ENCODE measurements around the gene DDX59. TPM values are rescaled to one million over a fixed set of nuclear protein-coding genes. Genes with fewer than 3 reads are reported as not detected.

DDX59 gene
- polyA plus RNA-seq, 4 donors: 21.4 to 37.0 (median 29.2) TPM

- DNase-seq (ENCODE audit: low read depth in 4 of 4, low spot score in 2 of 4): no peak
Observed at GRCh38 chr1:200671235-200671786, 1.6 kb upstream of the DDX59 start.

- DNase-seq (ENCODE audit: low read depth in 4 of 4, low spot score in 2 of 4): peak in 1 of 4 donors; percentile 46
Observed at GRCh38 chr1:200670242-200671118, 773 bp upstream of the DDX59 start.

- DNase-seq (ENCODE audit: low read depth in 4 of 4, low spot score in 2 of 4): no peak
Observed at GRCh38 chr1:200668514-200669313, 993 bp downstream of the DDX59 start.

- DNase-seq (ENCODE audit: low read depth in 4 of 4, low spot score in 2 of 4): no peak
Observed at GRCh38 chr1:200666309-200666708, 3.4 kb downstream of the DDX59 start.

- no peak for DNase-seq (ENCODE audit: low read depth in 4 of 4, low spot score in 2 of 4)
Observed at GRCh38 chr1:200665861-200666260, 3.8 kb downstream of the DDX59 start.

- no peak for DNase-seq (ENCODE audit: low read depth in 4 of 4, low spot score in 2 of 4)
Observed at GRCh38 chr1:200660719-200661118, 9.0 kb downstream of the DDX59 start.

GRCh38 chr1:200659269-200659668 is 10.4 kb downstream of the DDX59 start:
- DNase-seq (ENCODE audit: low read depth in 4 of 4, low spot score in 2 of 4): no peak

GRCh38 chr1:200658037-200658818 is 11.5 kb downstream of the DDX59 start:
- no peak for DNase-seq (ENCODE audit: low read depth in 4 of 4, low spot score in 2 of 4)

- DNase-seq (ENCODE audit: low read depth in 4 of 4, low spot score in 2 of 4): no peak
Observed at GRCh38 chr1:200654660-200655059, 15.0 kb downstream of the DDX59 start.

- no peak for DNase-seq (ENCODE audit: low read depth in 4 of 4, low spot score in 2 of 4)
Observed at GRCh38 chr1:200653022-200653462, 16.7 kb downstream of the DDX59 start.

- no peak for DNase-seq (ENCODE audit: low read depth in 4 of 4, low spot score in 2 of 4)
Observed at GRCh38 chr1:200652378-200652777, 17.3 kb downstream of the DDX59 start.

- no peak for DNase-seq (ENCODE audit: low read depth in 4 of 4, low spot score in 2 of 4)
Observed at GRCh38 chr1:200646515-200646914, 23.2 kb downstream of the DDX59 start.

- DNase-seq (ENCODE audit: low read depth in 4 of 4, low spot score in 2 of 4): no peak
Observed at GRCh38 chr1:200644021-200644420, 25.7 kb downstream of the DDX59 start.

GRCh38 chr1:200642481-200642880 is 27.2 kb downstream of the DDX59 start:
- DNase-seq (ENCODE audit: low read depth in 4 of 4, low spot score in 2 of 4): no peak

- no peak for DNase-seq (ENCODE audit: low read depth in 4 of 4, low spot score in 2 of 4)
Observed at GRCh38 chr1:200640963-200641401, 28.7 kb downstream of the DDX59 start.

- DNase-seq (ENCODE audit: low read depth in 4 of 4, low spot score in 2 of 4): no peak
Observed at GRCh38 chr1:200640373-200640962, 29.2 kb downstream of the DDX59 start.

- DNase-seq (ENCODE audit: low read depth in 4 of 4, low spot score in 2 of 4): no peak
Observed at GRCh38 chr1:200638073-200638472, 31.6 kb downstream of the DDX59 start.

GRCh38 chr1:200636681-200637080 is 33.0 kb downstream of the DDX59 start:
- DNase-seq (ENCODE audit: low read depth in 4 of 4, low spot score in 2 of 4): no peak

- no peak for DNase-seq (ENCODE audit: low read depth in 4 of 4, low spot score in 2 of 4)
Observed at GRCh38 chr1:200634261-200635122, 35.2 kb downstream of the DDX59 start.
